ENCODE results near the gene DCT. TPM values are rescaled to one million over a fixed set of nuclear protein-coding genes. Genes with fewer than 3 reads are reported as not detected.

Gene DCT
- total RNA-seq, 1 experiment from 2014 or later, result not detected

DNA sequence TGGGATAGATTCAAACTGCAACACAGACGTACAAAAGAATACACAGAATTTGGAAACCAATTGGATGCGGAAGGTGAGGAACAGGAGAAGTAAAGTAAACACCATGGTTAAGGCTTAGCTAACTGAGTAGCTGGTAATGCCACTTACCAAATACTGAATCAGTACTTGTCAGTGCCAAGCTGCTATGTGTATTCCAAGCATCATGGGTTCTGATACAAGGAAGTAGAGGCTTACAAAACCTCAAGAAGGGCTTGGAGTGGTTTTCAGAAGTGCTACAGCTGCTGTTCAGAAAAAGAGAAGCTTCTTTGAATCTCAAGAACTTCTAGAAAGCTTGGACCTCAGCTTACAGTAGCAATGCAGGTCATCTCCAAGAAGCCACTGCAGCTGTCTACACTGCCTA lies 35.9 kb upstream of the DCT start:
- Histone ChIP-seq H3K36me3 (ENCODE audit: insufficient read depth, low read length, poor library complexity, severe bottlenecking) (no peaks in the 10 kb centered on the region), H3K4me3 (ENCODE audit: low read depth, low read length, poor library complexity, severe bottlenecking) (no peak overlapping the region), H3K27ac (ENCODE audit: low read depth, low read length, poor library complexity, severe bottlenecking) (no peak overlapping the region), H3K27me3 (replicated peaks; ENCODE audit: insufficient read depth, low read depth, low read length, poor library complexity) (no peaks in the 10 kb centered on the region), H3K9me3 (ENCODE audit: low read depth, low read length, poor library complexity, severe bottlenecking) (no peaks in the 10 kb centered on the region), H3K4me1 (ENCODE audit: insufficient read depth, low read length, poor library complexity, severe bottlenecking) (no peaks in the 10 kb centered on the region)
- intact Hi-C loops (cut with micrococcal nuclease; ENCODE audit: unreplicated experiment), result no loop called here
- BruUV-seq (replicated peaks), result no TSS peak
- no peak for DNase-seq (ENCODE audit: low spot score)
- TF ChIP-seq, protein P1, sequence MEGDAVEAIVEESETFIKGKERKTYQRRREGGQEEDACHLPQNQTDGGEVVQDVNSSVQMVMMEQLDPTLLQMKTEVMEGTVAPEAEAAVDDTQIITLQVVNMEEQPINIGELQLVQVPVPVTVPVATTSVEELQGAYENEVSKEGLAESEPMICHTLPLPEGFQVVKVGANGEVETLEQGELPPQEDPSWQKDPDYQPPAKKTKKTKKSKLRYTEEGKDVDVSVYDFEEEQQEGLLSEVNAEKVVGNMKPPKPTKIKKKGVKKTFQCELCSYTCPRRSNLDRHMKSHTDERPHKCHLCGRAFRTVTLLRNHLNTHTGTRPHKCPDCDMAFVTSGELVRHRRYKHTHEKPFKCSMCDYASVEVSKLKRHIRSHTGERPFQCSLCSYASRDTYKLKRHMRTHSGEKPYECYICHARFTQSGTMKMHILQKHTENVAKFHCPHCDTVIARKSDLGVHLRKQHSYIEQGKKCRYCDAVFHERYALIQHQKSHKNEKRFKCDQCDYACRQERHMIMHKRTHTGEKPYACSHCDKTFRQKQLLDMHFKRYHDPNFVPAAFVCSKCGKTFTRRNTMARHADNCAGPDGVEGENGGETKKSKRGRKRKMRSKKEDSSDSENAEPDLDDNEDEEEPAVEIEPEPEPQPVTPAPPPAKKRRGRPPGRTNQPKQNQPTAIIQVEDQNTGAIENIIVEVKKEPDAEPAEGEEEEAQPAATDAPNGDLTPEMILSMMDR (conservative IDR thresholded peaks at IDR 0.05; ENCODE audit: low read depth, low read length), result no peak
- no peak for TF ChIP-seq EZH2 (IDR thresholded peaks at IDR 0.05; ENCODE audit: borderline replicate concordance, low read depth, low read length, poor library complexity, severe bottlenecking)
- ChIA-PET CTCF (no interaction called here), POLR2A (ENCODE audit: low non-redundant PET) (no interaction called here)

DNA sequence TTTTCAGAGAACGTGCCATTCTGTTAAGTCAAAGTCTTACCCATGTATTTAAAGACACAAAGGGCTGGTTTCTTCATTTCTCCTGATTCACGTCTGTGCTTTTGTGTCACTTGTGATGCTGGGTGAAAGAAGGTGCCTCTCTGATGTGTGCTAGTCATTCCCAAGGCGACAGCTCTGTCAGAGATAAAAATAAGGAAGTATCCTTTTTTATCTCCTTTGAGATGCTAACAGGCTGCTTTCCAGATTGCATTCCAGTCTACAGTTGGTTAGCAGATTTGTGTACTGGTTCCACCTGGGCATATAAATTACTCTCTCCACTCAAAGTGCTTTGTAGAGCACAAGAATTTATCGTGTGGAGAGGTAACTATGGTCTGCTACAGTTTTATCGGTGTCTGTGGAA lies 33.5 kb upstream of the DCT start:
- intact Hi-C loops (cut with micrococcal nuclease; ENCODE audit: unreplicated experiment), result no loop called here
- Histone ChIP-seq H3K9me3 (ENCODE audit: low read depth, low read length, poor library complexity, severe bottlenecking) (no peaks in the 10 kb centered on the region), H3K4me1 (ENCODE audit: insufficient read depth, low read length, poor library complexity, severe bottlenecking) (no peaks in the 10 kb centered on the region), H3K4me3 (ENCODE audit: low read depth, low read length, poor library complexity, severe bottlenecking) (no peak overlapping the region), H3K27ac (ENCODE audit: low read depth, low read length, poor library complexity, severe bottlenecking) (no peak overlapping the region), H3K36me3 (ENCODE audit: insufficient read depth, low read length, poor library complexity, severe bottlenecking) (no peaks in the 10 kb centered on the region), H3K27me3 (replicated peaks; ENCODE audit: insufficient read depth, low read depth, low read length, poor library complexity) (no peaks in the 10 kb centered on the region)
- no peak for DNase-seq (ENCODE audit: low spot score)
- POLR2A ChIA-PET (ENCODE audit: low non-redundant PET), result no interaction called here
- no TSS peak for BruUV-seq (replicated peaks)
- no peak for TF ChIP-seq EZH2 (IDR thresholded peaks at IDR 0.05; ENCODE audit: borderline replicate concordance, low read depth, low read length, poor library complexity, severe bottlenecking)
- TF ChIP-seq, protein P1 (conservative IDR thresholded peaks at IDR 0.05; ENCODE audit: low read depth, low read length), result no peak
- CTCF ChIA-PET, result no interaction called here

DNA sequence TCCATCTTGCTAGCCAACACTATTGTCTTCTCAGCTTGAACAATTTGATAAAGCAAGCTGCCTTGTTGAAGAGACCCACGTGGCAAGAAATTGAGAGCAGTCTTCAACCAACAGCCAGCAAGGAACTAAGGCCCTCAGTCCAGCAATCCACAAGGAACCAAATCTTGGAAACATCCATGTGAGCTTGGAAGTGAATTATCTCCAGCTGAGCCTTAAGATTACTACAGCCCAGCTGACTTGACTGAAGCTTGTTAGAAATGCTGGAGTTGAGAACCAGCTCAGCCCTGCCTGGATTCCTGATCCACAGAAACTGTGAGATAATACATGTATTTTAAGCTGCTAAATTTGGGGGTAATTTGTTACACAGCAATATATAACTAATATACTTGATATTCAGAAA lies 26.2 kb upstream of the DCT start:
- TF ChIP-seq, protein P1 (conservative IDR thresholded peaks at IDR 0.05; ENCODE audit: low read depth, low read length), result no peak
- no peak for TF ChIP-seq EZH2 (IDR thresholded peaks at IDR 0.05; ENCODE audit: borderline replicate concordance, low read depth, low read length, poor library complexity, severe bottlenecking)
- BruUV-seq (replicated peaks), result no TSS peak
- ChIA-PET CTCF (no interaction called here), POLR2A (ENCODE audit: low non-redundant PET) (no interaction called here)
- Histone ChIP-seq H3K9me3 (ENCODE audit: low read depth, low read length, poor library complexity, severe bottlenecking) (no peaks in the 10 kb centered on the region), H3K4me1 (ENCODE audit: insufficient read depth, low read length, poor library complexity, severe bottlenecking) (no peaks in the 10 kb centered on the region), H3K36me3 (ENCODE audit: insufficient read depth, low read length, poor library complexity, severe bottlenecking) (no peaks in the 10 kb centered on the region), H3K27ac (ENCODE audit: low read depth, low read length, poor library complexity, severe bottlenecking) (no peak overlapping the region), H3K4me3 (ENCODE audit: low read depth, low read length, poor library complexity, severe bottlenecking) (no peak overlapping the region), H3K27me3 (replicated peaks; ENCODE audit: insufficient read depth, low read depth, low read length, poor library complexity) (peaks cover 6% of the 10 kb centered on the region)
- intact Hi-C loops (cut with micrococcal nuclease; ENCODE audit: unreplicated experiment), result no loop called here
- no peak for DNase-seq (ENCODE audit: low spot score)
